Fibroblast of mammary gland (primary cell): ENCODE measurements around the gene RUNX1.
A peak's percentile ranks its signal among the peaks of the same experiment; 100 is the strongest.

ENCODE experiments used
- DNase-seq: peaks from one replicate; pipeline ENCODE4 v3.0.0-alpha.2; 2010; ENCODE audit warnings: low read depth
- H3K4me3 ChIP-seq: 2 replicates; pipeline ENCODE4 v1.5.1; 2011; ENCODE audit warnings: low read depth, mild to moderate bottlenecking, low read length, moderate library complexity; ENCODE audit not compliant: control insufficient read depth
- TF ChIP-seq, protein P1 (sequence below): conservative IDR thresholded peaks from 2 replicates; pipeline ENCODE4 v1.5.1; 2011; ENCODE audit warnings: low read depth, low read length, inconsistent platforms; ENCODE audit not compliant: control insufficient read depth, insufficient read depth

RUNX1 gene

GRCh38 chr21:34881421-34881820 is 167.7 kb downstream of the RUNX1 start:
- TF ChIP-seq, protein P1, sequence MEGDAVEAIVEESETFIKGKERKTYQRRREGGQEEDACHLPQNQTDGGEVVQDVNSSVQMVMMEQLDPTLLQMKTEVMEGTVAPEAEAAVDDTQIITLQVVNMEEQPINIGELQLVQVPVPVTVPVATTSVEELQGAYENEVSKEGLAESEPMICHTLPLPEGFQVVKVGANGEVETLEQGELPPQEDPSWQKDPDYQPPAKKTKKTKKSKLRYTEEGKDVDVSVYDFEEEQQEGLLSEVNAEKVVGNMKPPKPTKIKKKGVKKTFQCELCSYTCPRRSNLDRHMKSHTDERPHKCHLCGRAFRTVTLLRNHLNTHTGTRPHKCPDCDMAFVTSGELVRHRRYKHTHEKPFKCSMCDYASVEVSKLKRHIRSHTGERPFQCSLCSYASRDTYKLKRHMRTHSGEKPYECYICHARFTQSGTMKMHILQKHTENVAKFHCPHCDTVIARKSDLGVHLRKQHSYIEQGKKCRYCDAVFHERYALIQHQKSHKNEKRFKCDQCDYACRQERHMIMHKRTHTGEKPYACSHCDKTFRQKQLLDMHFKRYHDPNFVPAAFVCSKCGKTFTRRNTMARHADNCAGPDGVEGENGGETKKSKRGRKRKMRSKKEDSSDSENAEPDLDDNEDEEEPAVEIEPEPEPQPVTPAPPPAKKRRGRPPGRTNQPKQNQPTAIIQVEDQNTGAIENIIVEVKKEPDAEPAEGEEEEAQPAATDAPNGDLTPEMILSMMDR: no peak
- DNase-seq: peak; percentile 45
- no peak overlapping the region for H3K4me3 ChIP-seq

GRCh38 chr21:34880401-34880800 is 168.7 kb downstream of the RUNX1 start:
- TF ChIP-seq, protein P1: no peak
- H3K4me3 ChIP-seq: no peak overlapping the region
- no peak for DNase-seq

GRCh38 chr21:34878940-34879339 is 170.2 kb downstream of the RUNX1 start:
- no peak overlapping the region for H3K4me3 ChIP-seq
- TF ChIP-seq, protein P1: no peak
- no peak for DNase-seq

DNA sequence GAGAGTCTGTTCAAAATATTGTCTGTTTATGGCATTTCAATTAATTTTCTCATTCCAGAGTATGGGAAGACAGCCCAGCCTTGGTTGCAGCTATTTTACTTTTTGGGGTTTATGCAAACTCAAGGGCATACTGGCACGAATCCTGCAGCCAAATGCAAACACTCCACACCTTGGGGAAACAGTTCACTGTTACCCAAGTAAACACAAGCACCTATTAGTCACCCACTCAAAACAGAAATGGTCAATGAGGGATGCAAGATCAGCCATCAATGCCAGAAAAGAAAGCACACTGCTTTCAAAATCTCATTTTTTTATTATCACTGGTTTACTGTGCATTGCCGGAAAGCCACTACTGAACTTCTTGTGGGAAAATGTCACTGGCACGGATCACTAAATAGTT is 170.6 kb downstream of the RUNX1 start:
- TF ChIP-seq, protein P1: no peak
- H3K4me3 ChIP-seq: no peak overlapping the region
- DNase-seq: no peak

DNA sequence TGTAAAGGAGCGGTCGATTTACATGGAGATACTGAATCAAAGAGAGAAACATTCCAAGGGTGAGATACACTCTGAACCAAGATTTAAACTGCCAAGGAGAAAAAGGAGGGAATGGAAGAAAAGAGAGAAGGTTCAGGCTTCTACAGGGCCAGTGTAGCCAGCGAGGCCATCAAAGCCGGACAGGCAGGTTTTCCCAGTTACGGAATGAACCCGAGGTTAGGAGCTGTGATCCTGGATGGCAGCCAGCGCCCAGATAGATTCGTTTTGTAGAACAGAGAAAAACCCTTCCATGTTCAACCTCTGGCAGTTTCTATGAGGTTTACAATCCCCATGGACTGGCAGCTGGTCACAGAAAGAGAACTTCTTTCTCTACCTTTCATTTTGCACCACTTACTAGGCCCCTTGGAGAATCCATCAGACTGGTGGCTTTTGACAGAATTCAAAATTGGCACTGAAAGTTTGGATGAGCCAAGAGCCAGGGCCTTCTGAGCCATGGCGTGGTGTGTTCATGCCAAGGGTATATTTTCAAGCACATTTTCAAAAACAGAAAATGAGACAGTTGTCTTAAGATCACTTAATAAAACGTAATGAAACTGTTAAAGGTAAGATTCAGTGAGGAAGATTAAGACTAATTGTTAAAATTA is 171.5 kb downstream of the RUNX1 start:
- TF ChIP-seq, protein P1: no peak
- no peak for DNase-seq
- H3K4me3 ChIP-seq: no peak overlapping the region

DNA sequence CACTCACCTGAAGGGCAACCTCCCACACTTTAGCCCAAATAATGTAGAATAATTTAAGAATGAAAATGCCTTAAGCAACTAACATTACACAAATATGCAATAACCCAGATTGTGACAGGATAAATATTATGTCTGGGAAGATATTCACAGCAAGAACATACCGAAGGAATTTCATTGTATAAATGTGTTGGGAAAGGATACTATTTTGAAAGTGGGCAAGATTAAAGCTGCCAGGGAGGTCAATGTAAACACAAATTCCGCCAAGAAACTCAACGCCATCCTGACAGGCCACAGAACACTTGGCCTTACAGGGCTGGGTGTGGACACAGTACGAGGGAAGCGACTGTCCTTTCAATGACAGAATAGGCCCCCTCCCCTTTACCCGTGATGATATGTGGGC is 173.3 kb downstream of the RUNX1 start:
- no peak overlapping the region for H3K4me3 ChIP-seq
- no peak for DNase-seq
- TF ChIP-seq, protein P1: no peak
